Embryonic facial prominence (tissue), 1 donor: ENCODE measurements around the gene TTC4.

ENCODE experiments used
- DNase-seq: peaks from one replicate; pipeline ENCODE4 v3.0.0-alpha.2; 2016; ENCODE audit errors: extremely low spot score

TTC4 gene

DNA sequence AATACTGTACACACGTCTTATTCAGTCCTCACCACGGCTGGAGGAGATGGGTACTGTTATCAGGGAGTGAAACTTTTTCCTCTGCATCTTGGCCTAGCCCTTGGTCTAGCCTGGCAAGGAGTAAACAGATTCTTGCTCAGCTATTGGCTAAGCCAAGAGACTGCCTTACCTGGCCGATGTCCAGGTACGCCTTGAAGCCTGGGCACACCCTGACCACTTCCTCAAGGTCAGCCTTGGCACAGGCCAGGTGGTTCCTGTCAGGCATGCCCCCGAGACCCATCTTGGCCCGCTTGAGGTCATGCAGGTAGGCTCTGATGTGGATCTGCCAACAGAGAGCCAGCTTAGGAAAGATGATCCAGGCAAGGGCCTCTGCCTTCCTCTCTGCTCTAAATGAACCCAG lies 66.5 kb downstream of the TTC4 start:
- DNase-seq, result no peak

DNA sequence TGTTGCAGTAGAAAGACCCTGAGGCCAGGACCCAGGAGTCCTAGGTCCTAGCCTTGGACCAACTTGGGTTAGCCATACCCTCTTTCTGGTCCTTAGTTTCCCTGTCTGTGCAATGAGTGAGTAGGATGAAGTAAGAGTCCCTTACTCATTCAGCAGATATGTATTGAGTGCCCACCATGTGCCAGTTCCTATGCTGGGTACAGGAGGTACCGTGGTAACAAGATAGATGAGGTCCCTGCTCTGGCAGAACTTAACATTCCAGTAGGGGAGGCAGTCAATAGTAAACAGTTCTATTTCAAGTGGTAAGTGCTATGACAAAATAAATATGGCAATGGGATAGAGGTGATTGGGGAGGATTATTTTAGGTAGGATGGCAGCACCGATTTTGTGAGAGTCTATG lies 66.9 kb downstream of the TTC4 start:
- DNase-seq, result no peak

DNA sequence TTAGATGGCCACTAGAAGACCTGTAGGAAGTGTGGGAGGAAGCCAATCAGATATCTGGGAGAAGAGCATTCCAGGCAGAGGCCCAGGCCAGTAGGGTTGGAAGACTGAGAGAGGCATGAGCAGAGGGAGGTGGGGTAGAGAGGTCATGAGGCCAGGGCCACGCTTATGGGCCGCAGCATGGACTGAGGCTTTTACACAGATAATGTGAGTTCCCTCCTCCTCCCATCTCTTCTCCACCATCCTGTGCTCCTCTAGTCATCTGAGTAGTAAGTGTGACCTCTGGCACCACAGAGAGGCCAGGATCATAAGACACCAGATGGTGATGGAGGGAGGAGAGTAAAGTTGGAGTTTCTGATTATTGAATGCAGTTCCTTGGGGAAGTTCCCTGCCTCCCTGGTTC lies 68.4 kb downstream of the TTC4 start:
- DNase-seq, result no peak

DNA sequence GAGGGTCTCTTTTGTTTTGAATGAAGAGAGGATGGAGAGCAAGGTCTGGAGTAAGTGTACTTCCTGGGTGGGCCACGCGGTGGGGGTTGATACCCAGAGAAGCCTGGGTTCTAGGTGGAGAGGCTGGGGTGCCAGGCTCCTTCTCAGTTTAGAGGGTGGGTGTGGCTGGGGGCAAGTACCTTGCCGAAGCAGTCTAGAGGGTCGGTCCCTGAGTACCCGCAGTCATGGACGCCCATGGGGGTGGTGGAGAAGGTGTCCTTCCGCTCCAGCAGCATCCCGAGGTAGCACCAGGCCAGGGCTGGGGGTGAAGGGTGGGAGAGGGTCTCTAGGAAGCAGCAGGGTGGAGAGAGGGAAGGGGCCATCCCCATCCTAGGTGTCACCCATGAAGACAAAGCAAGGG lies 71.1 kb downstream of the TTC4 start:
- DNase-seq, result no peak

DNA sequence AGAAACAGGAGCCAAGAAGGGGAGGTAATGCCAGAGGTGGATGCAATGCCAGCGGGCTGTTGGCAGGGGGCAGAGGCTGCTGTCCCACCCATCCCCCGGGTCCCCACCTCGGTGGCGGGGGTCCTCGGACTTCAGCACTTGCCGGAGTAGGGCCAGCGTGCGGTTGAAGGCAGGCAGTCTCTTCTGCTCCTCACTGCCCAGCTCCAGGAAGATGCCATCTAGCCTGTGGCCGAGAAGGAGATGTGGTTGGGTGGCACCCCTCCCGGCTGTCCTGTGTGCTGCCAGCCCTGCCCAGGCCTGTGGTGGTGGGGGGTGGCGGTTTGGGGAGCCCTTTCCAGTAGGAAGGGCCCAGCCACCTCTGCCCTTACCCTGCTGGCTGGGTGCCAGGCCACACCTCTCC lies 71.9 kb downstream of the TTC4 start:
- no peak for DNase-seq

DNA sequence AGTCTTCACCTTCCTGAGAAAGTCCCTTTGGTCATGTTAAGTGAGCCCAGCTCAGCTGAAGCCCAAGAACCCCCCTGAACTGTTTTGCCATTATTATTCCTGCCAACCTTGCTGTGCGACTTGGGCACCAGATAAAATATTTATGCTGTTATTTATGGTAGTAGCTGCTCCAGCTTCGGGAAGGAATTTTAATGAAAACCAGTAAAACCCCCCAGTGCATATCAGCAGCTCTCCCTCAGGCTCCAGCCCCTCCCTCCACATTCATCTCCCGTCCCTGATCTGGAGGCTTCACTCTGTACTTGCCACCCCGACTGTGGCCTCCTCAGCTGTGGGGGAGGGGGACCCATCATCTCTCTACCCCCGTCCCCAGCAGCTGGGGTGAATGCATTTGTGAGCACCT lies 72.8 kb downstream of the TTC4 start:
- no peak for DNase-seq

DNA sequence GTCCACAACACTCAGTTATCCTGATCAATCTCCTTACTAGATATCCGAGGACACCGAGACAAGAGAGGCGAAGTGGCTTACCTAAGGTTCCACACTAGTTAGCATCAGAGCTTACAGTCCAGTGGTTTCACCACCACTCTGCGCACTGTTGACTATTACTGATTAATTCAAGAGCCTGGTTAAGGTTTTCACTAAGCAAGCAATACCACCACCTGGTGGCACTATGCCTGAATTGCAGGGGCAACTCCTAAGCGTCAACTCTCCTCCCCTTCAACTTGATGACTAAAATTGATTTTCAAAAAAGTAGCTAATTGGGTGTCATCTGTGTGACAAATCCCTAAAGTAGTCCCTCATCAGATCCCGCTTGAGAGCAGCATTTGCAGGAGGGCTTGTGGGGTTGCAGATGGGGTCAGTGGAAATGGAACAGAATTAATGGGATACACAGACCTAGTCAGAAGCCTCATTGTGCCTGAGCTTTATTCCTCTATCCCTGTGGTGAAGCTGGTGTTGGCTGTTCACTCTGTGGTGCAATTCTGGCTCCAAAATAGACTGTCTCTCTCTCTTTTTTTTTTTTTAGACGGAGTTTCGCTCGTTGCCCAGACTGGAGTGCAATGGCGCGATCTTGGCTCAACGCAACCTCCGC lies 76.3 kb downstream of the TTC4 start:
- DNase-seq, result no peak
